Transverse colon (tissue), 4 donors: ENCODE data around the gene CITED1. TPM values are rescaled to one million over a fixed set of nuclear protein-coding genes. Genes with fewer than 3 reads are reported as not detected.

Source experiments
- DNase-seq: peaks from one replicate; pipeline ENCODE4 v3.0.0-alpha.2; 2019
- H3K27ac ChIP-seq, 4 donors: fragments of 200-600 bp; sonication (generic); 2 replicates each; pipeline ENCODE4 v1.5.1; 2016 to 2018; ENCODE audit warnings: inconsistent platforms in 4 of 4
- H3K27me3 ChIP-seq: fragments of 200-600 bp; sonication (generic); 2 replicates; pipeline ENCODE4 v1.5.1; 2017; ENCODE audit warnings: inconsistent platforms
- H3K36me3 ChIP-seq, 4 donors: fragments of 200-600 bp; sonication (generic); 2 replicates each; pipeline ENCODE4 v1.5.1; 2017 to 2019; ENCODE audit warnings: inconsistent platforms in 4 of 4
- H3K4me1 ChIP-seq, 4 donors: fragments of 200-600 bp; sonication (generic); 2 replicates each; pipeline ENCODE4 v1.5.1; 2017 to 2020; ENCODE audit warnings: inconsistent platforms in 4 of 4
- H3K4me3 ChIP-seq, 4 donors: fragments of 200-600 bp; sonication (generic); 1 replicate in 1 of 4; 2 replicates in 3 of 4; pipeline versions ENCODE4 v1.5.1 to v1.6.1; 2017 to 2019; ENCODE audit warnings: inconsistent platforms in 4 of 4
- H3K9me3 ChIP-seq, 2 donors: fragments of 200-600 bp; sonication (generic); 2 replicates each; pipeline ENCODE4 v1.5.1; 2017 to 2019; ENCODE audit warnings: inconsistent platforms in 2 of 2
- CTCF ChIP-seq, 5 experiments: fragments of 200-600 bp in 3 of 5; fragments of 450-650 bp in 2 of 5; sonication (generic) in 3 of 5; IDR thresholded peaks; 1 replicate in 2 of 5; 2 replicates in 3 of 5; pipeline ENCODE4 v1.5.1; 2016 to 2017; ENCODE audit warnings: antibody characterized with exemption in 5 of 5, inconsistent platforms in 3 of 5, mild to moderate bottlenecking in 2 of 5, moderate library complexity in 1 of 5
- EP300 ChIP-seq: sonication (generic); formaldehyde crosslinking; IDR thresholded peaks from one replicate; pipeline ENCODE4 v1.6.1; 2017; ENCODE audit warnings: antibody characterized with exemption, low read depth
- POLR2A ChIP-seq: fragments of 450-650 bp; IDR thresholded peaks from one replicate; pipeline ENCODE4 v1.6.1; 2016; ENCODE audit warnings: antibody characterized with exemption, mild to moderate bottlenecking, moderate library complexity
- POLR2AphosphoS5 ChIP-seq, 3 donors: sonication (generic); formaldehyde crosslinking; IDR thresholded peaks; one replicate each; pipeline ENCODE4 v1.6.1; 2016; ENCODE audit warnings: antibody characterized with exemption in 3 of 3
- WGBS, 2 donors: methylation state at CpG; one replicate each; pipeline ENCODE4 v1.1.5; 2018; ENCODE audit warnings: low coverage in 1 of 2; 5-methylcytosine and 5-hydroxymethylcytosine counted together
- in situ Hi-C, 4 donors: fragments of 200-750 bp; cut with MboI; loops; one replicate each; pipeline versions ENCODE4 v1.15.0 to v1.15.1; 2017; ENCODE audit warnings: low sequenced_read_pairs in 3 of 4, low pct_ligation_motif_present in 1 of 4, low pct_unique_long_range_greater_than_20kb in 1 of 4
- intact Hi-C: fragments of 100-400 bp; cut with DNase I; formaldehyde crosslinking; loops from one replicate; pipeline ENCODE4 v1.15.1; 2023; ENCODE audit warnings: low total_unique reads
- total RNA-seq, 4 donors: library from RNA; depleted of rRNA; stranded (reverse); fragments of >200 nt; gene quantifications; one replicate each; pipeline ENCODE4 v1.1.0, GENCODE V29; 2016

CITED1 gene
- total RNA-seq, 4 donors from 2014 or later: 0.82 to 24.3 TPM; not detected in 2

- H3K4me1 ChIP-seq: peaks cover 0 to 19% (median 12%) of the 10 kb centered on the region in 4 donors
- intact Hi-C loops (no loop called here), in situ Hi-C loops (loop anchor here in 2 of 4 donors (25.0 kb wide), 1 partner anchor 225 kb away; no protein-coding TSS in a partner anchor)
- no peak overlapping the region for H3K27ac ChIP-seq
- peaks cover 12% of the 10 kb centered on the region for H3K27me3 ChIP-seq
- DNase-seq: no peak
- WGBS, 2 donors: 72% methylated on average over 14 of the region's 14 CpGs; no CpG with 5 or more reads in 1 of the 2 donors
- H3K36me3 ChIP-seq: no peaks in the 10 kb centered on the region
- no peak overlapping the region for H3K4me3 ChIP-seq
- H3K9me3 ChIP-seq: no peaks in the 10 kb centered on the region
- no peak for TF ChIP-seq POLR2A
- no peak for TF ChIP-seq CTCF (IDR thresholded peaks at IDR 0.05)
- TF ChIP-seq EP300: no peak
- TF ChIP-seq POLR2AphosphoS5 (IDR thresholded peaks at IDR 0.05): no peak
Measured at GRCh38 chrX:72312311-72312940, 6.7 kb upstream of the CITED1 start.

GRCh38 chrX:72309297-72310071 is 3.8 kb upstream of the CITED1 start:
- intact Hi-C loops: no loop called here
- in situ Hi-C loops: loop anchor here in 2 of 4 donors (25.0 kb wide), 1 partner anchor 228 kb away; no protein-coding TSS in a partner anchor
- peaks cover 35% of the 10 kb centered on the region for H3K27me3 ChIP-seq
- 41% methylated on average over 15 of the region's 15 CpGs; no CpG with 5 or more reads in 1 of the 2 donors for WGBS, 2 donors
- DNase-seq: no peak
- H3K9me3 ChIP-seq: no peaks in the 10 kb centered on the region
- H3K36me3 ChIP-seq: no peaks in the 10 kb centered on the region
- peak overlapping the region in 3 of 4 donors; percentile 11 to 61 (median 12) for H3K4me3 ChIP-seq
- TF ChIP-seq CTCF (IDR thresholded peaks at IDR 0.05) (no peak), EP300 (no peak)
- no peak overlapping the region for H3K27ac ChIP-seq
- H3K4me1 ChIP-seq: peaks cover 0 to 36% (median 28%) of the 10 kb centered on the region in 4 donors

GRCh38 chrX:72308566-72309296 is 3.0 kb upstream of the CITED1 start:
- in situ Hi-C loops: loop anchor here in 2 of 4 donors (25.0 kb wide), 1 partner anchor 229 kb away; no protein-coding TSS in a partner anchor
- H3K27me3 ChIP-seq: peaks cover 42% of the 10 kb centered on the region
- intact Hi-C loops: no loop called here
- peak overlapping the region in 3 of 4 donors; percentile 11 to 61 (median 12) for H3K4me3 ChIP-seq
- WGBS, 2 donors: 21% methylated on average over 21 of the region's 24 CpGs; no CpG with 5 or more reads in 1 of the 2 donors
- peaks cover 0 to 36% (median 28%) of the 10 kb centered on the region in 4 donors for H3K4me1 ChIP-seq
- no peaks in the 10 kb centered on the region for H3K9me3 ChIP-seq
- TF ChIP-seq EP300 (no peak), CTCF (IDR thresholded peaks at IDR 0.05) (no peak), POLR2A (no peak), POLR2AphosphoS5 (IDR thresholded peaks at IDR 0.05) (no peak)
- peak; percentile 73 for DNase-seq
- no peak overlapping the region for H3K27ac ChIP-seq
- no peaks in the 10 kb centered on the region for H3K36me3 ChIP-seq

GRCh38 chrX:72308209-72308565 is 2.5 kb upstream of the CITED1 start:
- peak overlapping the region in 1 of 4 donors; percentile 61 for H3K4me3 ChIP-seq
- in situ Hi-C loops (loop anchor here in 2 of 4 donors (25.0 kb wide), 1 partner anchor 229 kb away; no protein-coding TSS in a partner anchor), intact Hi-C loops (no loop called here)
- H3K27ac ChIP-seq: no peak overlapping the region
- peaks cover 0 to 36% (median 28%) of the 10 kb centered on the region in 4 donors for H3K4me1 ChIP-seq
- no peaks in the 10 kb centered on the region for H3K36me3 ChIP-seq
- no peak for DNase-seq
- peaks cover 45% of the 10 kb centered on the region for H3K27me3 ChIP-seq
- 0 to 39% methylated on average over 2 to 11 of the region's 11 CpGs for WGBS, 2 donors
- H3K9me3 ChIP-seq: no peaks in the 10 kb centered on the region
- TF ChIP-seq EP300 (no peak), CTCF (IDR thresholded peaks at IDR 0.05) (no peak), POLR2A (no peak), POLR2AphosphoS5 (IDR thresholded peaks at IDR 0.05) (no peak)
